Activated CD8-positive, alpha-beta memory T cell treated with anti-CD3 and anti-CD28 coated beads for 48 hours (primary cell): ENCODE results near the gene KATNAL1.
"Not testable (repeated sequence)": the region's sequence is repeated elsewhere in the genome, so short reads cannot be mapped to it uniquely, and the experiment has no call there.

Source experiments
- DNase-seq, 3 experiments: peaks; one replicate each; pipeline ENCODE4 v3.0.0-alpha.2; 2020; ENCODE audit warnings: low read depth in 2 of 3, low spot score in 2 of 3

Gene KATNAL1

GRCh38 chr13:30295116-30295515 is 12.2 kb downstream of the KATNAL1 start:
- DNase-seq, result no peak

GRCh38 chr13:30294004-30294403 is 13.3 kb downstream of the KATNAL1 start:
- no peak for DNase-seq

GRCh38 chr13:30292325-30292724 is 15.0 kb downstream of the KATNAL1 start:
- DNase-seq, result no peak

- DNase-seq, result no peak
Measured at GRCh38 chr13:30290812-30291436, 16.4 kb downstream of the KATNAL1 start.

- DNase-seq, result no peak
Measured at GRCh38 chr13:30289533-30289932, 17.8 kb downstream of the KATNAL1 start.

- not testable (repeated sequence) for DNase-seq
Measured at GRCh38 chr13:30286059-30286458, 21.3 kb downstream of the KATNAL1 start.

- no peak for DNase-seq
Measured at GRCh38 chr13:30276178-30276577, 31.2 kb downstream of the KATNAL1 start.

- no peak for DNase-seq
Measured at GRCh38 chr13:30274083-30274482, 33.3 kb downstream of the KATNAL1 start.

- not testable (repeated sequence) for DNase-seq
Measured at GRCh38 chr13:30270035-30270434, 37.3 kb downstream of the KATNAL1 start.

- DNase-seq, result no peak
Measured at GRCh38 chr13:30268673-30269072, 38.7 kb downstream of the KATNAL1 start.

- no peak for DNase-seq
Measured at GRCh38 chr13:30266756-30267155, 40.6 kb downstream of the KATNAL1 start.

GRCh38 chr13:30259149-30259733 is 48.1 kb downstream of the KATNAL1 start:
- DNase-seq, result not testable (repeated sequence)

GRCh38 chr13:30257468-30258099 is 49.8 kb downstream of the KATNAL1 start:
- no peak for DNase-seq

GRCh38 chr13:30256713-30257467 is 50.5 kb downstream of the KATNAL1 start:
- DNase-seq, result no peak

- no peak for DNase-seq
Measured at GRCh38 chr13:30255696-30256095, 51.7 kb downstream of the KATNAL1 start.

GRCh38 chr13:30253830-30254229 is 53.5 kb downstream of the KATNAL1 start:
- DNase-seq, result no peak

GRCh38 chr13:30247406-30247805 is 59.9 kb downstream of the KATNAL1 start:
- no peak for DNase-seq

GRCh38 chr13:30241532-30241931 is 65.8 kb downstream of the KATNAL1 start:
- no peak for DNase-seq

- no peak for DNase-seq
Measured at GRCh38 chr13:30240608-30241007, 66.7 kb downstream of the KATNAL1 start.

- no peak for DNase-seq
Measured at GRCh38 chr13:30235216-30235615, 72.1 kb downstream of the KATNAL1 start.

- DNase-seq, result no peak
Measured at GRCh38 chr13:30234619-30235162, 72.7 kb downstream of the KATNAL1 start.

- DNase-seq, result no peak
Measured at GRCh38 chr13:30224732-30225131, 82.6 kb downstream of the KATNAL1 start.
